AG10803 (cell line): ENCODE results near the gene PPARGC1A.

Experiments
- DNase-seq: peaks from one replicate; pipeline ENCODE4 v3.0.0; 2010; ENCODE audit warnings: low read depth
- H3K4me3 ChIP-seq: 2 replicates; pipeline ENCODE4 v1.5.1; 2011; ENCODE audit warnings: mild to moderate bottlenecking, low read length, control low read depth
- TF ChIP-seq, protein P1 (sequence below): conservative IDR thresholded peaks from 2 replicates; pipeline ENCODE4 v1.5.1; 2011; ENCODE audit warnings: mild to moderate bottlenecking, low read length, control low read depth, inconsistent platforms

The PPARGC1A gene

DNA sequence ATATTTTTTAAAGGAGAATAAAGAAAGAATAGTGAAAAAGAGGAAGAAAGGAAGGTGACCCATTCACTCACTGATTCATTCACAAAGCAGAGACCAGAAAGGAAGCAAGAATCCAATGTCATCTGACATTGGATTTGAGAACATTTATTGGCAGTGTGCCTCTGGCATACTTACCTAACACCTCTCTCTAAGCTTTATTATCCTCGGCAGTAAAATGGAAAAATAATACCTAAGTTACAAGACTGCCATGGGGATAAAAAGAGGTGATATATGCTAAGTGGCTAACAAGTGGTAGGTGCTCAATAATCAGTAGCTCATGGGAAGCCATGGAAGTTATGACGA, 41.6 kb upstream of the PPARGC1A start:
- DNase-seq = no peak
- H3K4me3 ChIP-seq = no peak overlapping the region
- TF ChIP-seq, protein P1, sequence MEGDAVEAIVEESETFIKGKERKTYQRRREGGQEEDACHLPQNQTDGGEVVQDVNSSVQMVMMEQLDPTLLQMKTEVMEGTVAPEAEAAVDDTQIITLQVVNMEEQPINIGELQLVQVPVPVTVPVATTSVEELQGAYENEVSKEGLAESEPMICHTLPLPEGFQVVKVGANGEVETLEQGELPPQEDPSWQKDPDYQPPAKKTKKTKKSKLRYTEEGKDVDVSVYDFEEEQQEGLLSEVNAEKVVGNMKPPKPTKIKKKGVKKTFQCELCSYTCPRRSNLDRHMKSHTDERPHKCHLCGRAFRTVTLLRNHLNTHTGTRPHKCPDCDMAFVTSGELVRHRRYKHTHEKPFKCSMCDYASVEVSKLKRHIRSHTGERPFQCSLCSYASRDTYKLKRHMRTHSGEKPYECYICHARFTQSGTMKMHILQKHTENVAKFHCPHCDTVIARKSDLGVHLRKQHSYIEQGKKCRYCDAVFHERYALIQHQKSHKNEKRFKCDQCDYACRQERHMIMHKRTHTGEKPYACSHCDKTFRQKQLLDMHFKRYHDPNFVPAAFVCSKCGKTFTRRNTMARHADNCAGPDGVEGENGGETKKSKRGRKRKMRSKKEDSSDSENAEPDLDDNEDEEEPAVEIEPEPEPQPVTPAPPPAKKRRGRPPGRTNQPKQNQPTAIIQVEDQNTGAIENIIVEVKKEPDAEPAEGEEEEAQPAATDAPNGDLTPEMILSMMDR = no peak

DNA sequence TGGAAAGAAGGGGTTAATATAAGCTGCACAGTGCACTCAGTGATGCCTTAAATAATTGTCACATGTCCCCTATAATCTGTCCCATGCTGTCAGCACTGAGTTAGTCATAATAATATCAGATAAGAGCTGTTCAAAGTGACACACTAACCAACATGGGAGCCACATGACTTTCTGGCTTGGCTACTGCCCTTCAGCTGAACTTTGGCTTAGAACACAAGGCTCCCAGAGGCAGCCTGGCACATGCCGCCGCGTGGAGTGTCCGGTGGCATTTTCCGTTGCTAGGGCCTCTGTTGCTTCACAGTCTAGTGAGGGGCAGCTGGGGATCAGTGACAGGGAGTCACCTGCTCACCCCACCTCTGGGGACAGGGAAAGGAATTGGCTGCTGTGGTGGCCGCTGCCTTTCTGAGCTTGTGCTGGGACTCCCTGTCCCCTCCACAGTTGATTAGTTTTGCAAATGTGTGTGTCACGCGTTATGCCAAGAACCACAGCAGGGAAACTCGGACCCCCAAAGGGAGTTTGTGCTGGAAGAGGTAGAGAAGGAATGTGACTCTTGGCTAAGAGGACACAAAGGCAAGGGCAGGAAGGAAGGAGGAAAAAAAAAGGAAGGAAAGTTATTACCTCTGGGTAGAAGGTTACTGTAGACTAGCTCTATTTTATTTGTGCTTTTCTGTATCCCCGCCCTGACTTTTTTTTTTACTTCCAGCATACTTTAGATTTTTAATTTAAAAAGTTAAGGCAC, 41.1 kb upstream of the PPARGC1A start:
- DNase-seq = peak; percentile 17
- TF ChIP-seq, protein P1 = no peak
- H3K4me3 ChIP-seq = no peak overlapping the region

DNA sequence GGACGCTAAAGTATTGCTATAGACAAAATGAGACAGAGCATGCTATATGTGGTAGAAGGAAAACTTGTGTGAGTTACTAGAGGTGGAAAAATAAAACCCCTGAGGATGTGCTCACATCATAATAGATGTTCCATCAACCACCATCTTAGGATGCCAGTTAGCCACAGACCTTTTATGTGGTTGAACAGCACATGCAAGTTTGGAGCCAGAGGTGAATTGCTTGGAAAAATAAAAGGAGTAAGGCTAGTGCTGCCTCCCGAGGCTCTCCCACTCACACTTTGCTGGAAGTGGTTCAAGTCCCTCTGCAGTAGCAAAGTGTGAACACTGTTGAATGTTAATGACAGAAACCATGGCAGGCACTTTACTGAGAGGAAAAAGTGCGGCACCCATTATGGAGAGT, 39.4 kb upstream of the PPARGC1A start:
- TF ChIP-seq, protein P1 = no peak
- no peak for DNase-seq
- no peak overlapping the region for H3K4me3 ChIP-seq

DNA sequence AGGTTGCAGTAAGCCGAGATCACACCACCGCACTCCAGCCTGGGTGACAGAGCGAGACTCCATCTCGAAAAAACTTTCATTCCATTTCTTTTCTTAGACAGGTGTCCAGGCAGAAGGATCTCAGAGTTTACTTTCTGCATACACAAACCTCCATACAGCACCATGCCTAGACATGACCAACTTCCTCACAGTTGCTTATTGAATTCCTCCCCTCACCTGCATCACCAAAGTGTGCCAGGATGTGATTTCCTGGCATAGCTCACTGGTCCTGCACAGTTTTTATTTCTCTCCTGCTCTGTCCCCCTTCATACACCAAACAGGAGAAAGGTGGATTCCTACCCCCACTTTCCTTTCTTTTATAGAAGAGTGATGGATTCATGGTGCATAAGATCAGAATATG, 34.7 kb upstream of the PPARGC1A start:
- TF ChIP-seq, protein P1 = no peak
- DNase-seq = no peak
- no peak overlapping the region for H3K4me3 ChIP-seq

DNA sequence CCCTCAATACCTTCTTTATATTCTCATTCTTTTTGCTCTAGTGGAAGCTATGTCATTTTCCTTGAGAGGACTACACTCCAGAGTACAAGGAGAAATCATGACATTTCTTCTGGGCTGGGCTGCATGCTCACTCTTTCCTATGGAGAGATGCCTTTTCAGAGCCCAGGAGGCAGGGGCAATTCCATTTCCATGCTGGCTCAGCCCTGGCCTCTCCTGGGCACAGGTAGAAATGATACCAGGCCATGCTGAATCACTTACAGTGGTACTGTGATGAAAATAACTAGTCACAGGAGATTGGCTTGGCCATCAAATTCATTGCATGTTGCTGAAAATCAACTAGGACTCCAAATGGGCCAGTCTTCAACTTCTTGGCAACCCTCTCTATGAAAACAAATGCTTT, 34.0 kb upstream of the PPARGC1A start:
- H3K4me3 ChIP-seq = no peak overlapping the region
- no peak for DNase-seq
- TF ChIP-seq, protein P1 = no peak

DNA sequence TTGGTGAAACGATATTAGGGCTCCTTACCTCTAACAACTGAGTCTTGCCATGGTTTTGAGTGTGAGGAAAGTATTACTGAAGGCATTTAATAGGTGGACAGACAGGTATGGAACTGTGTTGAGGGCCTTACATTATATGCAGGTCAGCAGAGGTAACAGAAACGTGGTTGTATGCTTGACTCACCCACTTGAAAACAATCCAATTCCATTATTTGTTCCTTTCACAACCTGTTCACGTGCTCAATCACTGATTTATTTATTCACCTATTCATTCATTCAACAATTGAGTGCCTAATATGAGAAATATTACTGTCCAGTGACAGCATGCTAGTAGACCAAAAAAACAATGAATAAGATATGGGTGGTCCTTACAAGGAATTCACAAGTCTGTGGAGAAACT, 33.3 kb upstream of the PPARGC1A start:
- TF ChIP-seq, protein P1 = no peak
- no peak for DNase-seq
- no peak overlapping the region for H3K4me3 ChIP-seq

DNA sequence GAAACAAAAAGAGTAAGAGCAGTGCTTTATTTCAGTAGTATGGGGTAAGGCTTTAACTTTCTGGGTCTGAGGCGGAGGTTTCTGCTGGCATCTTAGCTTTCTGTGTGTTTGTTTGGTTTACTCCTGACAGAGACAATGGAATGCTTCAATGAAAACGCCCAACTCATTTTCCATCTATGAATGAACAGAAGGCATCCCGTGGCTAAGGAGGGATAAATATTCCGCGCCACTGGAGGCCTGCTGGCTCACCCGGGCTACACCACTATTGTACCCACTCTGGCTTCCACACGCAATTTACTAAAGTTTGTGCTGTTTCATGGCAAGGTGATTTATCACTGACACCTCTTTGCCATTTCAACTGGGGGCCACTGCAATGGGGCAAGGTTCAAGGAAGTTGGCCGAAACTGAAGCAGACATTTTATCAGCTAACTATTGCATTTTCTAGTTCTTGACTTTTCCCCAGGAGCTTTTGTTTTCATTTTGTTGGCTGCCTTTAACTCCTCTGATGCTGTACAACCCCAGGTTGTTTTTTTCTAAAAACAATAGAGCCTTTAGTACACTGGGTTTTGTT, 32.8 kb upstream of the PPARGC1A start:
- TF ChIP-seq, protein P1 = no peak
- no peak overlapping the region for H3K4me3 ChIP-seq
- no peak for DNase-seq
